GM12891 (cell line): Measurements from ENCODE around the gene ELL.

Experiments used
- DNase-seq: peaks from one replicate; pipeline ENCODE4 v3.0.0; 2011; ENCODE audit warnings: low spot score; ENCODE audit not compliant: insufficient read length
- FAIRE-seq: peaks from 2 replicates; lab custom pipeline; 2011; peaks lifted over from hg19 to GRCh38; lab: Jason Lieb, UNC
- PAX5 ChIP-seq: IDR thresholded peaks from 2 replicates; pipeline ENCODE4 v1.6.1; 2011; ENCODE audit warnings: low read length, moderate library complexity, mild to moderate bottlenecking; ENCODE audit not compliant: insufficient read depth, severe bottlenecking
- POLR2A ChIP-seq: IDR thresholded peaks from 2 replicates; pipeline ENCODE4 v1.6.1; 2011; ENCODE audit warnings: low read depth, low read length, control low read depth
- POLR2AphosphoS5 ChIP-seq: IDR thresholded peaks from 2 replicates; pipeline ENCODE4 v1.6.1; 2011; ENCODE audit warnings: low read depth, low read length, control low read depth
- POU2F2 ChIP-seq: IDR thresholded peaks from 2 replicates; pipeline ENCODE4 v1.6.1; 2011; ENCODE audit warnings: low read depth, mild to moderate bottlenecking, control low read depth, low read length, moderate library complexity
- SPI1 ChIP-seq: IDR thresholded peaks from 2 replicates; pipeline ENCODE4 v1.6.1; 2011; ENCODE audit warnings: low read depth, low read length, control low read depth
- TAF1 ChIP-seq: IDR thresholded peaks from 2 replicates; pipeline ENCODE4 v1.6.1; 2011; ENCODE audit warnings: low read depth, low read length, control low read depth

The ELL gene

GRCh38 chr19:18437491-18438330 is 84.2 kb downstream of the ELL start, which contains the start of gene ISYNA1:
ISYNA1 (minus strand) TSS chr19:18438133; CDS start chr19:18437979, 154 bp downstream.
- DNase-seq (no peak), FAIRE-seq (peak; percentile 33)
- TF ChIP-seq POU2F2 (no peak), POLR2A (no peak), PAX5 (no peak), TAF1 (no peak), POLR2AphosphoS5 (no peak), SPI1 (no peak)

GRCh38 chr19:18436671-18437490 is 85.0 kb downstream of the ELL start:
- FAIRE-seq (peak; percentile 81), DNase-seq (peak; percentile 91)
- TF ChIP-seq SPI1 (no peak), TAF1 (no peak), POU2F2 (no peak), PAX5 (no peak), POLR2A (no peak), POLR2AphosphoS5 (no peak)

GRCh38 chr19:18435842-18436670 is 85.8 kb downstream of the ELL start:
- peak; percentile 55 for FAIRE-seq
- DNase-seq, result no peak
- TF ChIP-seq SPI1 (no peak), POLR2A (no peak), POU2F2 (no peak), PAX5 (no peak), TAF1 (no peak), POLR2AphosphoS5 (no peak)

GRCh38 chr19:18435178-18435841 is 86.6 kb downstream of the ELL start:
- TF ChIP-seq PAX5, result no peak
- no peak for TF ChIP-seq SPI1
- no peak for TF ChIP-seq POLR2AphosphoS5
- no peak for TF ChIP-seq TAF1
- TF ChIP-seq POU2F2, result no peak
- TF ChIP-seq POLR2A, result no peak
- DNase-seq, result no peak
- no peak for FAIRE-seq

GRCh38 chr19:18434411-18435175 is 87.3 kb downstream of the ELL start:
- DNase-seq (no peak), FAIRE-seq (no peak)
- TF ChIP-seq TAF1 (no peak), PAX5 (no peak), POLR2AphosphoS5 (no peak), POLR2A (no peak), SPI1 (no peak), POU2F2 (no peak)

GRCh38 chr19:18433735-18434398 is 88.0 kb downstream of the ELL start:
- no peak for FAIRE-seq

GRCh38 chr19:18433015-18433691 is 88.7 kb downstream of the ELL start:
- FAIRE-seq (peak; percentile 98), DNase-seq (no peak)
- no peak for TF ChIP-seq PAX5
- no peak for TF ChIP-seq SPI1
- TF ChIP-seq POLR2A, result no peak; the same call in 1 of the 2 replicates
- peak; percentile 76 for TF ChIP-seq POLR2AphosphoS5
- TF ChIP-seq TAF1, result no peak
- no peak; the same call in 1 of the 2 replicates for TF ChIP-seq POU2F2

More at GRCh38 chr19:18433735-18434398, 88.0 kb downstream of the ELL start:
- TF ChIP-seq POLR2A (no peak), SPI1 (no peak), PAX5 (no peak), POU2F2 (no peak), TAF1 (no peak), POLR2AphosphoS5 (no peak)
- no peak for DNase-seq
